AG09309 (cell line): Measurements from ENCODE around the gene PITPNC1.

Source experiments
- DNase-seq: peaks from one replicate; pipeline ENCODE4 v3.0.0-alpha.2; 2010; ENCODE audit warnings: low read depth
- H3K4me3 ChIP-seq: 2 replicates; pipeline ENCODE4 v1.5.1; 2011; ENCODE audit warnings: mild to moderate bottlenecking, low read depth, low read length, moderate library complexity; ENCODE audit not compliant: control insufficient read depth
- TF ChIP-seq, protein P1 (sequence below): IDR thresholded peaks from 2 replicates; pipeline ENCODE4 v1.5.1; 2011; ENCODE audit warnings: mild to moderate bottlenecking, low read depth, low read length, inconsistent platforms; ENCODE audit not compliant: insufficient read depth, control insufficient read depth; ENCODE audit errors: missing control alignments

Gene PITPNC1

DNA sequence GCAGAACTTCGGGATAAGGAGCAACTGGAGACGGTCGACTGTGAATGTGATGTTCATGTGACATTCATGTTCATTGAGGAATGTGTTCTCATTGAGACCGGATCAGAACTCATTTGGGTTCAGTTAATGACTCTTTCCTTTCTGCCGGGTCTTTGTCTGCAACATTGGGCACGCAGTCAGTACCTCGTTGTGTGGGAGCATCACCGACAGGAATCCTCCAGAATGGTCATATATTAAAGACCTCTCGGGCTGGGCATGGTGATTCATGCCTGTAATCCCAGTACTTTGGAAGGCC is 144.6 kb downstream of the PITPNC1 start:
- no peak for DNase-seq
- TF ChIP-seq, protein P1, sequence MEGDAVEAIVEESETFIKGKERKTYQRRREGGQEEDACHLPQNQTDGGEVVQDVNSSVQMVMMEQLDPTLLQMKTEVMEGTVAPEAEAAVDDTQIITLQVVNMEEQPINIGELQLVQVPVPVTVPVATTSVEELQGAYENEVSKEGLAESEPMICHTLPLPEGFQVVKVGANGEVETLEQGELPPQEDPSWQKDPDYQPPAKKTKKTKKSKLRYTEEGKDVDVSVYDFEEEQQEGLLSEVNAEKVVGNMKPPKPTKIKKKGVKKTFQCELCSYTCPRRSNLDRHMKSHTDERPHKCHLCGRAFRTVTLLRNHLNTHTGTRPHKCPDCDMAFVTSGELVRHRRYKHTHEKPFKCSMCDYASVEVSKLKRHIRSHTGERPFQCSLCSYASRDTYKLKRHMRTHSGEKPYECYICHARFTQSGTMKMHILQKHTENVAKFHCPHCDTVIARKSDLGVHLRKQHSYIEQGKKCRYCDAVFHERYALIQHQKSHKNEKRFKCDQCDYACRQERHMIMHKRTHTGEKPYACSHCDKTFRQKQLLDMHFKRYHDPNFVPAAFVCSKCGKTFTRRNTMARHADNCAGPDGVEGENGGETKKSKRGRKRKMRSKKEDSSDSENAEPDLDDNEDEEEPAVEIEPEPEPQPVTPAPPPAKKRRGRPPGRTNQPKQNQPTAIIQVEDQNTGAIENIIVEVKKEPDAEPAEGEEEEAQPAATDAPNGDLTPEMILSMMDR = no peak
- H3K4me3 ChIP-seq = no peak overlapping the region

DNA sequence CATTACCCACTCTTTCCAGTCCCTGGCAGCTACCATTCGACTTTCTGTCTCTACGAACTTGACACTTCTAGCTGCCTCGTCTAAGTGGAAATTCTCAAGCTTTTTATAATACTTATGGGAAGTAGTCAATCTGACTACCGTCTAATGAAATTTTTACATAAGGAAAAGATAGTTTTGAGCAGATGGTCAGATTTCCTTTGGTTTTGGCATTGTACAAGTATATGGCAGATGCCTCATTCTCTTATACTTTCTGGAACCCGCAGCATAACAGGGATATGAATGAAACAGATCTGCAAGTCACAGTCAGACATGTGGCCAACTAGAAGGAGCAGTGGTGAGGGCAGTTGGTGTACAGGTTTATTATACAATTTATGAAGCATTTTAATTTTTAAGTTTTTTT is 146.0 kb downstream of the PITPNC1 start:
- TF ChIP-seq, protein P1 = no peak
- no peak overlapping the region for H3K4me3 ChIP-seq
- DNase-seq = no peak

DNA sequence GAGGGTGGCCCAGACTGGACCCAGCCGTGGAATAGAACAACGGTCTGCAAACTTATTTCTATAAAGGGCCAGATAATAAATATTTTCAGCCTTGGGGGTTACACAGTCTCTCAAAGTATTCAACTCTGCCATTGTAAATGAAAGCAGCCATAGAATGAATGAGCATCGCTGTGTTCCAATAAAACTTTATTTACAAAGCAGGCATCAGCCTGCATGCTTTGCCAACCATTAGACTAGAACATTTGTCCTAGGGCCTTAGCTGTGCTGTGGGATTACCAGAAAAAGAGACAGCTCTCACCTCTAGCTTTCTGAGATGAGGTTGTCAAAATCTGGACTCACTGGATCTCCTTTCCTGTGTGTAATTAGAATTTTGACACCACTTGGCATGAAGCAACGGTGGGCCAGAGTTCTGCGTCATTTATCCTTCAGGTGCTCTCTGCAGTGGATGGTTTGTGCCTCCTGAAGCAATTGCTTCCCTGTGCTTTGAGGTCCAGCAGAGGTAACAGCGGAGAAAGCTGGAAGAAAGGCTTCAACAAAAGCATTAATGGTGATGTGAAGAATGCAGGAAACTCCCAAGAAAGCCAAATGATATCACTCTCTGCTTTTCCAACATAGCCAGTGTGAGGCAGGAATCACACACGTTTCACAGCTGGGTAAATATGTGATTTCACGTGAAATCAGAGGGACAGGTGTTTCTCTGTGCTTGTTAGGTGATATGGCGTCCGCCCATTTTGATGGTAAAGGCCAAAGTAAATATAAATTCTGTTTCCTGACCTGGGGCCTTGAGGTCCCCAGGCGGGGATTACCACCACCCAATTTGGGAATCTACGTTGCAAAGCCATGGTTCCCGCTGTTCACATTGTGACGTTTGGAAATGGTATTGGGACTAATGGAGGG is 148.4 kb downstream of the PITPNC1 start:
- TF ChIP-seq, protein P1 = no peak
- DNase-seq = no peak

DNA sequence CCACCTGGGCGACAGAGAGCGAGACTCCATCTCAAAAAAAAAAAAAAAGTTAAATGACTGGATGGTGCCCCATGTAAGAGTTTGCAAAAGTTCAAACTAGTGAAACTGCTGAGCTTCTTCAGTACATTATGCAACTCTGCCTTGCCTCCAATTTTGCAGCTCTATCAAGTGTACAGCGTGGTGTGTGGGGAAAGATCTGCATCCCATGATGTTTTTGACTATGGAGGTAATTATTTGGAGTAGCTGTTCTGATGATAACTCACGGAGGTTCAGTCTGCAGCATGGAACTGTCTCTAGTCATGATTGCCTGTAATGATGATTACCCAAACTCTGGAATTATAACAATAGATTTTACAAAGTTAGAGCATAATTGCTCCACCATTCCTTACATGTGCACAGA is 149.6 kb downstream of the PITPNC1 start:
- no peak overlapping the region for H3K4me3 ChIP-seq
- TF ChIP-seq, protein P1 = no peak
- DNase-seq = no peak

More for the DNA sequence above, 148.4 kb downstream of the PITPNC1 start:
- H3K4me3 ChIP-seq = no peak overlapping the region

DNA sequence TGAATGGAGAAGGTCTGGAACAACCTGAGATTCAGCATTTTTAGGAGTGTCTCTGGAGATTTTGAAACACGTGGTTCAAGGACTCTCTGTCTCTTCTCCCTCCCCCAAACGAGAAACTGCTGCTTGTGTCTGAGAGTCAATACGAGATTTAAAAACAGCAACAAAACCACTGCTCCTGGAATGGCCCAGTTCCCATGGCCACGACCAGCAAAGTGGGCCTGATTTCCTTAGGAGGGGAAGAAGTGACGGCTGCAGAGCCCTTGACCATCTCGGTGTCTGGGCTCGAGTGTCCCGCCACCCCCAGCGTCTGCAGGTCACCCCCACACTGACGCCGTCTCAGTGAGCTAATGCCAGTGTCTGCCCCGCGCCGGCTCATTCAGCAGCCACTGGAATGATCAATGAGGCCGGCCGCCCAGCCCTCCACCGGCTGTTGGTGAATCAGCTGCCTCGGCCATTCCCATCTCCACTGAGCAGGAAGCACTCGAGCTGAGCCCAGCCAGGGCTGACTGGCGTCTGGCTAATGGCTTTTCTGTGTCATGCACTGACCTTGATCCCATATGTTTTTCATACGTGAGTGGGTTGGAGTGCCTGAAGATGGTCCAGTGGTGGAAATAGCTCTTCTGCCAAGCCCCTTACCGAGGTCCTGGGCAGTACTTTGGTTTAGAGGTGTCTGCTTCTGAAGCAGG is 151.8 kb downstream of the PITPNC1 start:
- H3K4me3 ChIP-seq = peak overlapping the region; percentile 43
- TF ChIP-seq, protein P1 = no peak
- peak; percentile 52 for DNase-seq

DNA sequence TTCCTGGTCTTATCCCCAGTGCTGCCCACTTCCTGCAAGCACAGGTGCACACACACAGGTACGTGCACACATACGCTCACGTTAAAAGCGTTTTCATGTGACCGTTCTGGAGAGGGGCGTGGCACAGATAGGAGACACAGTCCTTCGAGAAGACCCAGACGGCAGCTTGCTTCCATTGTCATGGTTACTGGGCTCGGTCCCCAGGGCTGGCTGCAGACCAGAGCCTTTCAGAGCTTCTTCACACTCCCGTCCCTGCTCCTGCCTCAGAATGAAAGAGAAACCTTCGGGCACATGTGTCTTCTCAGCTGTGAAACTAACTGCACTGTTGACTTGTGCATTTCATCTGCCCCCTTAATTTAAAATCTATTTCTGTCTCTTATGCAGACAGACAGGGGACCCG is 154.2 kb downstream of the PITPNC1 start:
- DNase-seq = no peak
- TF ChIP-seq, protein P1 = no peak
- no peak overlapping the region for H3K4me3 ChIP-seq
